Measurements from ENCODE around the gene PDCD4.

Gene PDCD4

DNA sequence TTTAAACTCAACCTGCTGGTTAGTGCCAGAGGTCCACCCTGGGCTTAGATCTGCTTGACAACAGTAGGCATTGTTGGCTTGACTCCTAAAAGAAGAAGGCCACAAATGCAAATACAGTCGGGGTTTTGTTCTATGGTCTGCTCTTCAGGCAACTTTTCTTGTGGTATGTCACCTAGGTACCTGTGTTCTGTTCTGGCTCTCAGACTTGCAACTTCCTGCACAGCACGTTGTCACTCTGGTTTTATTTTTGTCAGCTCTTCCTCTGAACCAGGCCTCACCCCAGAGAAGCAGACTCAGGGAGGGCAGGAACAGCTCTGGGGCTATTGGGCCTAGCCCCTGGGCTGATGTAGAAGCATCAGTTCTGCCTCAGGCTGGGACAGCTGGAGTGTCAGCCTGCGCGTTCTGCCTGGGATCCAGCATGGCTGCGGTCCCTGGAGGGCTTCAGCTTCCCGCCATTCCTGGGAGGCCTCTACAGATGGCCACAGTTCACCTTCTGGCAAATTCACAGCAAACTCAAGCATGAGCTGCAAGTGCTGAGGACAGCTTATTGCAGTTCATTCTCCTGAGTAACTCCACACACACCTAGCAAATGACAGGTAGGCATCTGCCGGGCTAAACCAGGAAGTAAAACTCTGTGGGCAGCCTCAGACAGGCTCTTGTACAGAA lies 11.0 kb upstream of the PDCD4 start:
- TF ChIP-seq, protein P1, sequence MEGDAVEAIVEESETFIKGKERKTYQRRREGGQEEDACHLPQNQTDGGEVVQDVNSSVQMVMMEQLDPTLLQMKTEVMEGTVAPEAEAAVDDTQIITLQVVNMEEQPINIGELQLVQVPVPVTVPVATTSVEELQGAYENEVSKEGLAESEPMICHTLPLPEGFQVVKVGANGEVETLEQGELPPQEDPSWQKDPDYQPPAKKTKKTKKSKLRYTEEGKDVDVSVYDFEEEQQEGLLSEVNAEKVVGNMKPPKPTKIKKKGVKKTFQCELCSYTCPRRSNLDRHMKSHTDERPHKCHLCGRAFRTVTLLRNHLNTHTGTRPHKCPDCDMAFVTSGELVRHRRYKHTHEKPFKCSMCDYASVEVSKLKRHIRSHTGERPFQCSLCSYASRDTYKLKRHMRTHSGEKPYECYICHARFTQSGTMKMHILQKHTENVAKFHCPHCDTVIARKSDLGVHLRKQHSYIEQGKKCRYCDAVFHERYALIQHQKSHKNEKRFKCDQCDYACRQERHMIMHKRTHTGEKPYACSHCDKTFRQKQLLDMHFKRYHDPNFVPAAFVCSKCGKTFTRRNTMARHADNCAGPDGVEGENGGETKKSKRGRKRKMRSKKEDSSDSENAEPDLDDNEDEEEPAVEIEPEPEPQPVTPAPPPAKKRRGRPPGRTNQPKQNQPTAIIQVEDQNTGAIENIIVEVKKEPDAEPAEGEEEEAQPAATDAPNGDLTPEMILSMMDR (conservative IDR thresholded peaks at IDR 0.05; ENCODE audit: low read depth, low read length) = no peak
- DNase-seq (ENCODE audit: low read depth) = no peak
- no peak overlapping the region for H3K4me3 ChIP-seq (ENCODE audit: low read length)

DNA sequence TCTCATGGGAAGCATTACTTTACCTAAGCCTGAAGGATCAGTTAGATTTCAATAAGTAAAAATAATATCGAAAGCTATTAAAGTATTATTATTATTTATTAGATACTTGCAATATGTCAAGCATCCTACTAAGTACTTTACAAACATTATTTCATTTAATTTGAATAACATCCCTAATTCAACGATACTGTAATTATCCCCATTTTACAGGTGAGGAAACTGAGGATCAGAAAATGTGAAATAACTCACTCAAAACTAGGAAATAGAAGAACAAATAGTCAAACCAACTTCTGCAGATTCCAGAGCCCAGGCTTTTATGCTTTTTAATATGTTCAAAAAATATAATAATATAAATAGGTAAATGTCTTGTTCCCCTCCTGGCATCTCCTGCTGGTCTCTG lies 10.3 kb upstream of the PDCD4 start:
- no peak for DNase-seq (ENCODE audit: low read depth)
- H3K4me3 ChIP-seq (ENCODE audit: low read length) = no peak overlapping the region
- TF ChIP-seq, protein P1 (conservative IDR thresholded peaks at IDR 0.05; ENCODE audit: low read depth, low read length) = no peak

DNA sequence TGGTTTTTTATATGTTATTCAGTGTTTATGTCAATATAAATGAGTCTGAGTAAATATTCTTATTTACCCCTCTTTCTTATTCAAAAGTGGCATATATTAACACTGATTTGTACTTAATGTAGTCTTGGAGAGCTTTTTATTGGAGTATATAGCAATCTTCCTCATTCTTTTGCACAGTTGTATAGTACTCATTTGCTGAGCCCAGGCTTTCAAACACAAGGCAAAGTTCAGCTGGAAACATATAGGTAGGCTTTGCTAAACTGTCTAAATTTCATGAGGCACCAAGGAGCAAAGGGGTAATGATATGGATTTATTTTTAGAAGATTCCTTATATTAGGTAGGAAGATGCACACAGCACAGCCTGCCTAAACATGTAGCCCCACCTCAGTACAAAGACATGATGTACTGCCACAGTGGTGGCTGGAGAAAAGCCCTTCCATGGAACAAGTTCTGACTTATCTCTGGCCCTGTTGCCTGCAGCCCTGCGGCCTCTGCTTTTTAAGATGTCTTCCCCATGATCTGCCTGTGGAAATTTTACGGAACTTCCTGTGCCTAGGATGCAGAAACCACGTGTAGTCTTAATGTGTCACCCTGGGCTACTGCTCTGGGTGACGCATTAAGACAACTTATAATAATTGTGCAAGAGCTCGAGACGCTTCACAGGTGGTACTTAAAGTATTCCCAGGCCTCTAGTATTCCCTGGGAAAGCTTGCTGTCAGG lies 9.6 kb upstream of the PDCD4 start:
- H3K4me3 ChIP-seq (ENCODE audit: low read length) = no peak overlapping the region
- DNase-seq (ENCODE audit: low read depth) = no peak
- TF ChIP-seq, protein P1 (conservative IDR thresholded peaks at IDR 0.05; ENCODE audit: low read depth, low read length) = no peak

DNA sequence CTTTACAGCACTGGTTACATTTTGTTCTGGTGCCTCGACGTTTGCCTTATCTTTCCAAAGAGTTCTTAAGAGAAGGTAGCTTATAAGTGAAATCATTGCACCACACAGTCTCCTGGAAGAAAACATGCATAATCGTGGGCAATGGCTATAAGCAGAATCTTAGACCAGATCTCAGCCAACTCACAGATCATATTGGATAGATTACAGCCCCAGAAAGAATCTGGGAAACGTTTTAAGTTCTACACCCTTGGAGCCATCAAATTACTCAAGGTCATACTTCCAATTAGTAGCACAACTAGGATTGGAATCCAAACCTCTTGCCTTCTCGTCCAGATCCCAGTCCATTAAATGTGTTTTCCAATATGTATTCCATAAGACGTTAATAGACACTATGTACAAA lies 8.8 kb upstream of the PDCD4 start:
- H3K4me3 ChIP-seq (ENCODE audit: low read length) = no peak overlapping the region
- TF ChIP-seq, protein P1 (conservative IDR thresholded peaks at IDR 0.05; ENCODE audit: low read depth, low read length) = no peak

DNA sequence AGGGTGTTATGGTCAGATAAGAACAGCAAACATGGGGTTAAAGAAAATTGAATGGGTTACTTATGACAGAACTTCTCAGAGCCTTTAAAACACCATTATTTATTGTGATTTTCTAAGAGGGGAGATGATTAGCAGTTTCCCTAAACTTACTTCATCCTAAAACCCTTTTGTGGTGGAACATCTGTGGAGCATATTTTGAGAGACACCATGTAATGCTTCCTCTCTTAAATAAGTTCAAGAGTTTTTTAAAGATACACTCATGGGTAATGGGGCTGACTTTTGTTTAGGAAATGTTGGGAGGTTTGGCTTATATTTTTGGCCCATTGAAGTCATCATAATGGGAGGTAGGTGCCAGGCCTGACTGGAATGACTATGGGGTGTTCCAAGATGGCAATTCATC lies 8.4 kb upstream of the PDCD4 start:
- TF ChIP-seq, protein P1 (conservative IDR thresholded peaks at IDR 0.05; ENCODE audit: low read depth, low read length) = no peak
- no peak for DNase-seq (ENCODE audit: low read depth)
- H3K4me3 ChIP-seq (ENCODE audit: low read length) = no peak overlapping the region

More for the DNA sequence above, 8.8 kb upstream of the PDCD4 start:
- DNase-seq (ENCODE audit: low read depth) = no peak

DNA sequence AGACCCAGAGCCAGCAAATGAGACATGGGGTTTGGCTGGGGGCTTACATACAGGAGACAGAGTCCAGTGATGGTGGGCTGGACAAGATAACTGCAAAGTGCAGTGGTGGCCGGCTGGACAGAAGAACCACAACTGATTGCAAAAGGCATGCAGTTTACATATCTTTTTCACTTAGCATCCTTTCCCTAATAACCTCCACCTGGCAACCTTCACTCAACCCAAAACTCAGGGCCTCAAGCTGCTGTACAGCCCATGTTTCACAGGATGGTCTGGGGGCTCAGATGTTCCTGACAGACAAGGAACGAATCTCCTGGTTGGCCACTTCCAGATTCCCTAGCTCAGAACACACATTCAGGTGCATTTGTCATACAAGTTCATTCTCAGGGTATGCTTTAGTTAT lies 7.8 kb upstream of the PDCD4 start:
- TF ChIP-seq, protein P1 (conservative IDR thresholded peaks at IDR 0.05; ENCODE audit: low read depth, low read length) = no peak
- no peak for DNase-seq (ENCODE audit: low read depth)
- H3K4me3 ChIP-seq (ENCODE audit: low read length) = no peak overlapping the region

DNA sequence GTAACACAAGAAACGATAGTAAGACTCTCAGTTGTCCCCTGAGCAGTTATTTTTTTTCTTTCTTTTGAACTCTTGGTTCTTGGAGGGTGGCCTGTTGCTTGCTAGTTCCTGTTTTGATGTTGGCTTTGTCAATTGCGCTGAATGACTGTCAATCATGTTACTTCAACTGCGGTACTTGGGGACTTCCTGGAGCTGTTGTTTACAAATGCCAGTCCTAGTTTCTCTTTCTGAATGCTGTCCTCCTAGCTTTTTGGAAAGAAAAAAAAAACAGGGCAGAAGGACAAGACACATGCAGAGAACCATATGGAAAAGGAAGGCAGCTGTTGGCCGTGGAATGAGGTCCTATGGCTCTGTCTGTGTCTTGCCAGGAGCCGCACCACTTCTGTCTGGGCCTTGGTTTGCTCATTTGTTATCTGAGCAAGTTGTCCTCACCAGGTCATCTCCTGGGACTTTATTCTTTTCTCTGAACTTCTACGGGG lies 7.0 kb upstream of the PDCD4 start:
- no peak for DNase-seq (ENCODE audit: low read depth)

More for the DNA sequence above, 7.0 kb upstream of the PDCD4 start:
- TF ChIP-seq, protein P1 (conservative IDR thresholded peaks at IDR 0.05; ENCODE audit: low read depth, low read length) = no peak
- no peak overlapping the region for H3K4me3 ChIP-seq (ENCODE audit: low read length)

Data from retinal pigment epithelial cell (primary cell).